ENCODE measurements around the gene TRAF2. TPM values are rescaled to one million over a fixed set of nuclear protein-coding genes. Genes with fewer than 3 reads are reported as not detected.
"Not testable (repeated sequence)": the region's sequence is repeated elsewhere in the genome, so short reads cannot be mapped to it uniquely, and the experiment has no call there.

Gene TRAF2
- total and polyA plus RNA-seq, 2 donors (not counting 1 experiment from before 2014, with no cell fraction given): 25.5 to 54.5 TPM

- Mint-ChIP-seq H3K27ac (peak overlapping the region; percentile 85), H3K27me3 (no peaks in the 10 kb centered on the region), H3K4me1 (peaks cover 23% of the 10 kb centered on the region), H3K4me3 (peak overlapping the region; percentile 84), H3K9me3 (ENCODE audit: insufficient read depth) (no peaks in the 10 kb centered on the region)
- peaks cover 30% of the 10 kb centered on the region for H3K79me2 ChIP-seq (ENCODE audit: control insufficient read depth, insufficient read depth, low read length)
- H4K20me1 ChIP-seq (ENCODE audit: control insufficient read depth, insufficient read depth, low read length, poor library complexity, severe bottlenecking): peaks cover 8% of the 10 kb centered on the region
- CTCF ChIA-PET: interaction anchor here (0.7 to 1.7 kb wide), 5 partner anchors 16 to 182 kb away, joined by 3 to 11 read pairs (median 3); partner anchors contain the start of genes AJM1 and FBXW5
- H3K36me3 ChIP-seq (replicated peaks in 1 of 2; ENCODE audit: control extremely low read depth in 1 of 2, control insufficient read depth in 1 of 2, extremely low read depth in 1 of 2, insufficient read depth in 2 of 2, low read length in 1 of 2): no peaks in the 10 kb centered on the region
- H3K27ac ChIP-seq (ENCODE audit: low read length in 2 of 2): peak overlapping the region; percentile 72 to 75
- peaks cover 26 to 34% of the 10 kb centered on the region in 2 donors for H3K4me1 ChIP-seq (ENCODE audit: control insufficient read depth in 2 of 2, insufficient read depth in 2 of 2, low read length in 2 of 2)
- intact Hi-C loops (cut with micrococcal nuclease): loop anchor here (1.0 to 10.0 kb wide), 5 partner anchors 16 to 322 kb away; partner anchors contain the start of genes EDF1, FBXW5, NDOR1 and PHPT1
- peak; percentile 82 for DNase-seq
- no peaks in the 10 kb centered on the region for H3K9me3 ChIP-seq (ENCODE audit: control extremely low read depth in 1 of 3, control insufficient read depth in 2 of 3, insufficient read depth in 1 of 3, low read length in 2 of 3)
- no peak for TF ChIP-seq EZH2 (IDR thresholded peaks at IDR 0.05; ENCODE audit: borderline replicate concordance, insufficient read depth, low read depth, low read length, poor library complexity, severe bottlenecking)
- TF ChIP-seq, protein P1, sequence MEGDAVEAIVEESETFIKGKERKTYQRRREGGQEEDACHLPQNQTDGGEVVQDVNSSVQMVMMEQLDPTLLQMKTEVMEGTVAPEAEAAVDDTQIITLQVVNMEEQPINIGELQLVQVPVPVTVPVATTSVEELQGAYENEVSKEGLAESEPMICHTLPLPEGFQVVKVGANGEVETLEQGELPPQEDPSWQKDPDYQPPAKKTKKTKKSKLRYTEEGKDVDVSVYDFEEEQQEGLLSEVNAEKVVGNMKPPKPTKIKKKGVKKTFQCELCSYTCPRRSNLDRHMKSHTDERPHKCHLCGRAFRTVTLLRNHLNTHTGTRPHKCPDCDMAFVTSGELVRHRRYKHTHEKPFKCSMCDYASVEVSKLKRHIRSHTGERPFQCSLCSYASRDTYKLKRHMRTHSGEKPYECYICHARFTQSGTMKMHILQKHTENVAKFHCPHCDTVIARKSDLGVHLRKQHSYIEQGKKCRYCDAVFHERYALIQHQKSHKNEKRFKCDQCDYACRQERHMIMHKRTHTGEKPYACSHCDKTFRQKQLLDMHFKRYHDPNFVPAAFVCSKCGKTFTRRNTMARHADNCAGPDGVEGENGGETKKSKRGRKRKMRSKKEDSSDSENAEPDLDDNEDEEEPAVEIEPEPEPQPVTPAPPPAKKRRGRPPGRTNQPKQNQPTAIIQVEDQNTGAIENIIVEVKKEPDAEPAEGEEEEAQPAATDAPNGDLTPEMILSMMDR (IDR thresholded peaks at IDR 0.05): no peak
- peak overlapping the region in 4 of 5 experiments; percentile 44 to 60 (median 56) for H3K4me3 ChIP-seq (ENCODE audit: control extremely low read depth in 1 of 5, extremely low read depth in 1 of 5, insufficient read depth in 1 of 5, low read depth in 2 of 5, low read length in 4 of 5)
- WGBS (ENCODE audit: insufficient coverage): 38% methylated on average over 18 of the region's 19 CpGs
- POLR2A ChIA-PET: interaction anchor here (0.6 to 1.1 kb wide), 4 partner anchors 15 to 85 kb away, joined by 4 to 11 read pairs (median 6); no protein-coding TSS in a partner anchor
- H3K27me3 ChIP-seq (replicated peaks in 1 of 4; ENCODE audit: control extremely low read depth in 1 of 4, control insufficient read depth in 3 of 4, insufficient read depth in 4 of 4, low read length in 3 of 4): no peaks in the 10 kb centered on the region
- peak overlapping the region; percentile 87 for H3K4me2 ChIP-seq (replicated peaks; ENCODE audit: low read depth, low read length, poor library complexity, severe bottlenecking)
- ATAC-seq (ENCODE audit: low read depth): peak; percentile 23
- H3K9ac ChIP-seq (ENCODE audit: low read length): peak overlapping the region; percentile 66
- peak overlapping the region; percentile 78 for H2AFZ ChIP-seq (ENCODE audit: insufficient read depth, low read depth, low read length, poor library complexity, severe bottlenecking)
Measured at GRCh38 chr9:136882109-136882946, 4.0 kb upstream of the TRAF2 start.

DNA sequence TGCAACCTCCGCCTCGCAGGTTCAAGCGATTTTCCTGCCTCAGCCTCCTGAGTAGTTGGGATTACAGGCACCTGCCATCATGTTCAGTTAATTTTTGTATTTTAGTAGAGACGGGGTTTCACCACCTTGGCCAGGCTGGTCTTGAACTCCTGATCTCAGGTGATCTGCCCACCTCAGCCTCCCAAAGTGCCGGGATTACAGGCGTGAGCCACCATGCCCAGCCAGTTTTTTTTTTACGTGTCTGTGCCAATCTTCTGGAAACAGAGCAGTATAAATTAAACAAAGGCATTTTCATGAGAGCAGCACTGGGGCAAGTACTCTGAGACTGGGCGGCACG is 3.4 kb upstream of the TRAF2 start:
- WGBS (ENCODE audit: insufficient coverage): 89% methylated on average over 8 of the region's 9 CpGs
- ATAC-seq (ENCODE audit: low read depth); H3K36me3 ChIP-seq (replicated peaks in 1 of 2; ENCODE audit: control extremely low read depth in 1 of 2, control insufficient read depth in 1 of 2, extremely low read depth in 1 of 2, insufficient read depth in 2 of 2, low read length in 1 of 2); DNase-seq; H3K9me3 Mint-ChIP-seq (ENCODE audit: insufficient read depth); H3K9me3 ChIP-seq (ENCODE audit: control extremely low read depth in 1 of 3, control insufficient read depth in 2 of 3, insufficient read depth in 1 of 3, low read length in 2 of 3); H3K27me3 Mint-ChIP-seq; H3K27me3 ChIP-seq (replicated peaks in 1 of 4; ENCODE audit: control extremely low read depth in 1 of 4, control insufficient read depth in 3 of 4, insufficient read depth in 4 of 4, low read length in 3 of 4): not testable (repeated sequence)
- Histone ChIP-seq H4K20me1 (ENCODE audit: control insufficient read depth, insufficient read depth, low read length, poor library complexity, severe bottlenecking) (peaks cover 14% of the 10 kb centered on the region), H3K79me2 (ENCODE audit: control insufficient read depth, insufficient read depth, low read length) (peaks cover 36% of the 10 kb centered on the region), H3K27ac (ENCODE audit: low read length in 2 of 2) (peak overlapping the region; percentile 72 to 75), H3K9ac (ENCODE audit: low read length) (peak overlapping the region; percentile 66), H3K4me1 (ENCODE audit: control insufficient read depth in 2 of 2, insufficient read depth in 2 of 2, low read length in 2 of 2) (peaks cover 28 to 36% of the 10 kb centered on the region in 2 donors), H2AFZ (ENCODE audit: insufficient read depth, low read depth, low read length, poor library complexity, severe bottlenecking) (peak overlapping the region; percentile 78), H3K4me3 (ENCODE audit: control extremely low read depth in 1 of 5, extremely low read depth in 1 of 5, insufficient read depth in 1 of 5, low read depth in 2 of 5, low read length in 4 of 5) (peak overlapping the region in 1 of 5 experiments; percentile 56), H3K4me2 (replicated peaks; ENCODE audit: low read depth, low read length, poor library complexity, severe bottlenecking) (peak overlapping the region; percentile 87)
- POLR2A ChIA-PET: interaction anchor here (0.7 kb wide), 1 partner anchor 520 kb away, joined by 5 read pairs; no protein-coding TSS in a partner anchor
- intact Hi-C loops (cut with micrococcal nuclease): loop anchor here (1.0 to 10.0 kb wide), 5 partner anchors 17 to 322 kb away; partner anchors contain the start of genes EDF1, FBXW5, NDOR1 and PHPT1
- Mint-ChIP-seq H3K27ac (peak overlapping the region; percentile 85), H3K4me1 (peaks cover 27% of the 10 kb centered on the region), H3K4me3 (peak overlapping the region; percentile 84)
- CTCF ChIA-PET: interaction anchor here (0.8 to 1.7 kb wide), 3 partner anchors 39 to 181 kb away, joined by 3 to 11 read pairs (median 3); partner anchors contain the start of genes AJM1 and FBXW5

DNA sequence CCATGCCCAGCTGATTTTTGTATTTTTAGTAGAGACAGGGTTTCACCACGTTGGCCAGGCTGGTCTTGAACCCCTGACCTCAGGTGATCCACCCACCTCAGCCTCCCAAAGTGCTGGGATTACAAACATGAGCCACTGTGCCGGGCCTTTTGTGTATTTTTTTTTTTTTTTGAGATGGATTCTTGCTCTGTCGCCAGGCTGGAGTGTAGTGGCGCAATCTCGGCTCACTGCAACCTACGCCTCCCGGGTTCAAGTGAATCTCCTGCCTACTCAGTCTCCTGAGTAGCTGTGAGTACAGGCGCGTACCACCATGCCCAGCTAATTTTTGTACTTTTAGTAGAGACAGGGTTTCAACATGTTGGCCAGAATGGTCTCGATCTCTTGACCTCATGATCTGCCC is 2.6 kb upstream of the TRAF2 start:
- DNase-seq; H3K9ac ChIP-seq (ENCODE audit: low read length); H3K4me2 ChIP-seq (replicated peaks; ENCODE audit: low read depth, low read length, poor library complexity, severe bottlenecking); ATAC-seq (ENCODE audit: low read depth); H3K27me3 ChIP-seq (replicated peaks in 1 of 4; ENCODE audit: control extremely low read depth in 1 of 4, control insufficient read depth in 3 of 4, insufficient read depth in 4 of 4, low read length in 3 of 4); H3K27me3 Mint-ChIP-seq; H3K9me3 Mint-ChIP-seq (ENCODE audit: insufficient read depth); H3K9me3 ChIP-seq (ENCODE audit: control extremely low read depth in 1 of 3, control insufficient read depth in 2 of 3, insufficient read depth in 1 of 3, low read length in 2 of 3); H2AFZ ChIP-seq (ENCODE audit: insufficient read depth, low read depth, low read length, poor library complexity, severe bottlenecking); H3K36me3 ChIP-seq (replicated peaks in 1 of 2; ENCODE audit: control extremely low read depth in 1 of 2, control insufficient read depth in 1 of 2, extremely low read depth in 1 of 2, insufficient read depth in 2 of 2, low read length in 1 of 2); CTCF ChIA-PET; H3K27ac ChIP-seq (ENCODE audit: low read length in 2 of 2); H3K4me3 ChIP-seq (ENCODE audit: control extremely low read depth in 1 of 5, extremely low read depth in 1 of 5, insufficient read depth in 1 of 5, low read depth in 2 of 5, low read length in 4 of 5): not testable (repeated sequence)
- H4K20me1 ChIP-seq (ENCODE audit: control insufficient read depth, insufficient read depth, low read length, poor library complexity, severe bottlenecking): peaks cover 21% of the 10 kb centered on the region
- Mint-ChIP-seq H3K4me3 (peak overlapping the region; percentile 84), H3K27ac (peak overlapping the region; percentile 85), H3K4me1 (peaks cover 34% of the 10 kb centered on the region)
- peaks cover 43% of the 10 kb centered on the region for H3K79me2 ChIP-seq (ENCODE audit: control insufficient read depth, insufficient read depth, low read length)
- POLR2A ChIA-PET: interaction anchor here (0.7 to 4.7 kb wide), 3 partner anchors 18 to 520 kb away, joined by 4 to 23 read pairs (median 5); partner anchors contain the start of gene EDF1
- peaks cover 28 to 36% of the 10 kb centered on the region in 2 donors for H3K4me1 ChIP-seq (ENCODE audit: control insufficient read depth in 2 of 2, insufficient read depth in 2 of 2, low read length in 2 of 2)
- intact Hi-C loops (cut with micrococcal nuclease): loop anchor here (10.0 kb wide), 1 partner anchor 321 kb away; the partner anchor contains the start of genes NDOR1, TMEM203 and TPRN
- 98% methylated on average over 9 of the region's 10 CpGs for WGBS (ENCODE audit: insufficient coverage)
